ENCODE results near the gene C14orf132. TPM values are rescaled to one million over a fixed set of nuclear protein-coding genes. Genes with fewer than 3 reads are reported as not detected.

C14orf132 gene
- total and polyA plus RNA-seq, 9 of the 15 experiments (the other 6 are each of a cell fraction or from before 2014, with no cell fraction given): not detected

GRCh38 chr14:96103560-96104460 is 64.6 kb downstream of the C14orf132 start:
- H3K9me3 ChIP-seq (replicated peaks; ENCODE audit: control insufficient read depth, insufficient read depth, low read depth, low read length): no peaks in the 10 kb centered on the region
- H4K20me1 ChIP-seq (replicated peaks; ENCODE audit: control insufficient read depth, insufficient read depth, low read length): no peaks in the 10 kb centered on the region
- no peak overlapping the region for H3K27ac ChIP-seq (ENCODE audit: extremely low read depth, low read depth, low read length)
- 0% methylated on average over 4 of the region's 6 CpGs for WGBS (ENCODE audit: insufficient coverage, low coverage, missing lambda C conversion rate)
- H3K9me1 ChIP-seq (ENCODE audit: control insufficient read depth, insufficient read depth, low read length): no peaks in the 10 kb centered on the region
- no peak overlapping the region for H3K4me2 ChIP-seq (ENCODE audit: insufficient read depth, low read length)
- CTCF ChIA-PET (ENCODE audit: low intra/inter-chr PET ratio): no interaction called here
- no peaks in the 10 kb centered on the region for H3K36me3 ChIP-seq (ENCODE audit: control insufficient read depth, insufficient read depth, low read length)
- no peaks in the 10 kb centered on the region for H3K79me2 ChIP-seq (ENCODE audit: control insufficient read depth, insufficient read depth, low read length)
- POLR2A ChIA-PET: interaction anchor here (0.5 kb wide), 1 partner anchor 881 kb away, joined by 3 read pairs; no protein-coding TSS in a partner anchor
- FAIRE-seq: no peak
- in situ Hi-C loops (cut with MboI): loop anchor here (10.0 kb wide), 1 partner anchor 341 kb away; no protein-coding TSS in a partner anchor
- BruUV-seq (replicated peaks): no TSS peak
- intact Hi-C loops (cut with micrococcal nuclease): no loop called here
- peaks cover 0 to 7% of the 10 kb centered on the region in 2 experiments; a peak in 1 of 5 replicates for H3K27me3 ChIP-seq (ENCODE audit: control insufficient read depth in 2 of 2, insufficient read depth in 2 of 2, low read length in 2 of 2)
- no peak for DNase-seq (ENCODE audit: extremely low read depth in 1 of 4, low spot score in 3 of 4)
- H2AFZ ChIP-seq (ENCODE audit: low read depth, low read length): no peak overlapping the region
- no peak overlapping the region for H3K9ac ChIP-seq (ENCODE audit: insufficient read depth in 1 of 2, low read depth in 2 of 2, low read length in 2 of 2)
- no peak for ATAC-seq
- H3K4me3 ChIP-seq: no peak overlapping the region
- peaks cover 0 to 3% of the 10 kb centered on the region in 2 experiments; a peak in 1 of 5 replicates for H3K4me1 ChIP-seq (replicated peaks in 1 of 2; ENCODE audit: control insufficient read depth in 2 of 2, insufficient read depth in 2 of 2, low read length in 2 of 2)
- TF ChIP-seq HNRNPK (IDR thresholded peaks at IDR 0.05; ENCODE audit: low read depth, low read length, poor library complexity, severe bottlenecking): no peak
- no peak for TF ChIP-seq FOXP4 (CRISPR knock-in tag; IDR thresholded peaks at IDR 0.05; ENCODE audit: borderline replicate concordance)
- TF ChIP-seq ETV5 (CRISPR knock-in tag; IDR thresholded peaks at IDR 0.05; ENCODE audit: low read depth): no peak
- TF ChIP-seq ZBED1 (IDR thresholded peaks at IDR 0.05): no peak
- TF ChIP-seq POLR2AphosphoS2 (IDR thresholded peaks at IDR 0.05; ENCODE audit: low read length): no peak
- TF ChIP-seq ZKSCAN1 (IDR thresholded peaks at IDR 0.05; ENCODE audit: low read depth, low read length): no peak
- TF ChIP-seq FOXA1 (IDR thresholded peaks at IDR 0.05; ENCODE audit: borderline replicate concordance): no peak
- TF ChIP-seq KLF10 (CRISPR knock-in tag; IDR thresholded peaks at IDR 0.05): no peak
- TF ChIP-seq ZNF431 (CRISPR knock-in tag; IDR thresholded peaks at IDR 0.05): no peak
- TF ChIP-seq ZHX1 (conservative IDR thresholded peaks at IDR 0.05; ENCODE audit: low read length): no peak
- no peak for TF ChIP-seq ATF3 (IDR thresholded peaks at IDR 0.05)
- TF ChIP-seq ATF3 (CRISPR knock-in tag; conservative IDR thresholded peaks at IDR 0.05): no peak
- TF ChIP-seq NR4A1 (CRISPR knock-in tag; IDR thresholded peaks at IDR 0.05): no peak
- no peak for TF ChIP-seq NR4A1 (tag; IDR thresholded peaks at IDR 0.05)
- no peak for TF ChIP-seq MCM3 (IDR thresholded peaks at IDR 0.05)
